ENCODE results near the gene RRP8. TPM values are rescaled to one million over a fixed set of nuclear protein-coding genes. Genes with fewer than 3 reads are reported as not detected.

The RRP8 gene
- total RNA-seq, 4 donors from 2014 or later = 10.9 to 23.5 (median 15.7) TPM

GRCh38 chr11:6632116-6633073 lies 29.0 kb upstream of the RRP8 start:
- H3K9me3 ChIP-seq = no peaks in the 10 kb centered on the region
- H3K4me3 ChIP-seq = no peak overlapping the region
- 84 to 87% methylated on average over 8 to 12 of the region's 29 CpGs for WGBS, 2 donors
- intact Hi-C loops (cut with DNase I) = no loop called here
- peaks cover 0 to 34% (median 0%) of the 10 kb centered on the region in 4 donors for H3K27me3 ChIP-seq
- H3K27ac ChIP-seq = no peak overlapping the region
- H3K36me3 ChIP-seq = peaks cover 0 to 47% (median 0%) of the 10 kb centered on the region in 3 donors
- H3K4me1 ChIP-seq = peaks cover 8 to 50% (median 10%) of the 10 kb centered on the region in 3 donors
- TF ChIP-seq CTCF (IDR thresholded peaks at IDR 0.05) = no peak
- TF ChIP-seq POLR2A (IDR thresholded peaks at IDR 0.05) = no peak
- DNase-seq = no peak

- intact Hi-C loops (cut with DNase I) = no loop called here
- H3K36me3 ChIP-seq = peaks cover 0 to 56% (median 0%) of the 10 kb centered on the region in 3 donors
These were observed 28.0 kb upstream of the RRP8 start for GRCh38 chr11:6631361-6631890.

GRCh38 chr11:6630632-6631291 lies 27.3 kb upstream of the RRP8 start:
- peaks cover 0 to 63% (median 0%) of the 10 kb centered on the region in 3 donors for H3K36me3 ChIP-seq
- H3K27ac ChIP-seq = no peak overlapping the region
- no peak for DNase-seq
- intact Hi-C loops (cut with DNase I) = no loop called here
- H3K27me3 ChIP-seq = peaks cover 0 to 34% (median 0%) of the 10 kb centered on the region in 4 donors
- TF ChIP-seq CTCF (IDR thresholded peaks at IDR 0.05) = no peak
- TF ChIP-seq POLR2A (IDR thresholded peaks at IDR 0.05) = no peak
- 40 to 57% methylated on average over 6 to 11 of the region's 28 CpGs for WGBS, 2 donors
- H3K9me3 ChIP-seq = no peaks in the 10 kb centered on the region
- peak overlapping the region in 3 of 4 donors; percentile 12 to 53 (median 35) for H3K4me3 ChIP-seq
- peaks cover under 1 to 37% (median 3%) of the 10 kb centered on the region in 3 donors for H3K4me1 ChIP-seq

More at GRCh38 chr11:6631361-6631890, 28.0 kb upstream of the RRP8 start:
- 72 to 89% methylated on average over 5 to 11 of the region's 11 CpGs for WGBS, 2 donors
- H3K27ac ChIP-seq = no peak overlapping the region
- no peak overlapping the region for H3K4me3 ChIP-seq
- peaks cover 0 to 34% (median 0%) of the 10 kb centered on the region in 4 donors for H3K27me3 ChIP-seq
- no peaks in the 10 kb centered on the region for H3K9me3 ChIP-seq
- no peak for DNase-seq
- TF ChIP-seq CTCF (IDR thresholded peaks at IDR 0.05) = no peak
- TF ChIP-seq POLR2A (IDR thresholded peaks at IDR 0.05) = no peak
- H3K4me1 ChIP-seq = peaks cover 7 to 44% (median 10%) of the 10 kb centered on the region in 3 donors

- intact Hi-C loops (cut with DNase I) = no loop called here
- 100% methylated on average over 3 of the region's 102 CpGs; no CpG with 5 or more reads in 1 of the 2 donors for WGBS, 2 donors
- no peak for DNase-seq
- Histone ChIP-seq H3K27me3 (peaks cover 0 to 34% (median 0%) of the 10 kb centered on the region in 4 donors), H3K4me3 (peak overlapping the region in 3 of 4 donors; percentile 12 to 53 (median 35)), H3K27ac (no peak overlapping the region), H3K9me3 (no peaks in the 10 kb centered on the region), H3K4me1 (peaks cover 0 to 30% (median 0%) of the 10 kb centered on the region in 3 donors), H3K36me3 (peaks cover 0 to 70% (median 0%) of the 10 kb centered on the region in 3 donors)
- no peak for TF ChIP-seq CTCF (IDR thresholded peaks at IDR 0.05)
- TF ChIP-seq POLR2A (IDR thresholded peaks at IDR 0.05) = no peak
These were observed 26.6 kb upstream of the RRP8 start for GRCh38 chr11:6629892-6630631.
